Activated naive CD8-positive, alpha-beta T cell (primary cell): ENCODE data around the gene SYDE2.
A peak's percentile ranks its signal among the peaks of the same experiment; 100 is the strongest.
"Not testable (repeated sequence)": the region's sequence is repeated elsewhere in the genome, so short reads cannot be mapped to it uniquely, and the experiment has no call there.

Experiments used
- H3K27ac Mint-ChIP-seq: one replicate; pipeline ENCODE4 v1.8.0; 2021; ENCODE audit warnings: mixed read lengths
- H3K27me3 Mint-ChIP-seq: one replicate; pipeline ENCODE4 v1.8.0; 2021; ENCODE audit warnings: mixed read lengths
- H3K36me3 Mint-ChIP-seq: one replicate; pipeline ENCODE4 v1.8.0; 2021; ENCODE audit warnings: mixed read lengths
- H3K4me1 Mint-ChIP-seq: one replicate; pipeline ENCODE4 v1.8.0; 2021; ENCODE audit warnings: low read depth, mixed read lengths
- H3K4me3 Mint-ChIP-seq: one replicate; pipeline ENCODE4 v1.8.0; 2021; ENCODE audit warnings: mild to moderate bottlenecking, mixed read lengths
- H3K9me3 Mint-ChIP-seq: one replicate; pipeline ENCODE4 v1.8.0; 2021; ENCODE audit warnings: low read depth, mixed read lengths

SYDE2 gene

DNA sequence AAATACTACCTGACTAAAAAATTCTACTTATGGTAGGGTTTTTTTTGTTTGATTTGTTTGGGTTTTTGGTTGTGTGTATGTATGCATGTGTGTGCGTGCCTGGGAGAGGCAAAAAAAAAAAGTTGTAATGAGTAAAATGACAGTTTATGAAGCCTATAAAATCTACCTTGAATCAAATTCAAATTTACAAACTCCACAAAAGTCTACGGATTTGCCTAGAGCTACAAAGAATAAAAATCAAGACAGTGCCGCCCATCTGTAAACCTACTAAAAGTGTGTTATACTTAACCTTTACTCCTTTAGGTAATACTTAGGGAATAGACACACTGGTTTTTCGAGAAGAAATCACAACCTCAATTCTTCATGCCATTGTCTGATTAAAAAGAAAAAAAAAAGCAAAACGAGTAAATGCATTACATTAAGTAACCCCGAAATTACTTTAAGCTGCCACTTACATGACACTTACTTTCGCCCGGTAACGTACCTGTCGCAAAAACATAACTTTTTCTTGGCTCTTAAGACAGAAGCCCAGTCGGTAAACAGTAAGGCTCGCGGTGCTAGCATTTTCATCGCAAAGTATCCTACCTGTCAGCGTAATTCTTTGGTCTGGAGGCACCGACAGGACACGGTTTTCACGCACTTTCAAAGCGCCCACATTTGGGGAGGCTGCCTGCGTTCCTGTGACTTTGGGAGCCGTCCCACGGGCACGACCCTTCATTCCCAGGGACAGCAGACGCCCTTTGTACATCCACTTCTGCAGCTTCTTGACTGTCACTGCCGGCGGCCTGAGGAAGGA lies 951 bp downstream of the SYDE2 start:
- Mint-ChIP-seq H3K4me1 (peaks cover 56% of the 10 kb centered on the region), H3K4me3 (peak overlapping the region; percentile 91), H3K27me3 (no peaks in the 10 kb centered on the region), H3K27ac (peak overlapping the region; percentile 73), H3K9me3 (no peaks in the 10 kb centered on the region), H3K36me3 (no peaks in the 10 kb centered on the region)

- Mint-ChIP-seq H3K9me3 (no peaks in the 10 kb centered on the region), H3K4me3 (peak overlapping the region; percentile 91), H3K4me1 (peaks cover 56% of the 10 kb centered on the region), H3K36me3 (no peaks in the 10 kb centered on the region), H3K27me3 (no peaks in the 10 kb centered on the region), H3K27ac (no peak overlapping the region)
These were observed 2.0 kb downstream of the SYDE2 start for GRCh38 chr1:85198864-85199263.

GRCh38 chr1:85196358-85196757 lies 4.5 kb downstream of the SYDE2 start:
- no peaks in the 10 kb centered on the region for H3K9me3 Mint-ChIP-seq
- H3K27ac Mint-ChIP-seq: no peak overlapping the region
- H3K36me3 Mint-ChIP-seq: no peaks in the 10 kb centered on the region
- no peaks in the 10 kb centered on the region for H3K27me3 Mint-ChIP-seq
- peaks cover 49% of the 10 kb centered on the region for H3K4me1 Mint-ChIP-seq
- H3K4me3 Mint-ChIP-seq: peak overlapping the region; percentile 2

DNA sequence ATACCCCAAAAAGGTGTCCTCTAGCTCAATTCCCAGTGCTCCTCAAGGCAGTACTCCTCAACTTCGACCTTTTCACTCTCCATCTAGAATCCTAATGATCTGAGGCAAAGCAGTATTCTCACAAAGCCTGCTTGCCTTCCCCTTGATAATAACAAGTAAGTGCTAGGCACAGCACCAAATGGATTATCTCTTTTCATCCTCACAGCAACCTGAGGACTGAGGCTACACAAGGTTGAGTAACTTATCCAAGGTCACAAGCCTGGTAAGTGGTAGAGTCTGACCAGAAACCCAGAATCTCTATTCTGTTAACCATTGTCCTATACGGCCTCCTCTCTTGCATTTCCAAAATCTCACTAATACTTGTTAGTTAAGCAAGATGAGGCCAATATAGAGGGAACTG lies 5.1 kb downstream of the SYDE2 start:
- Mint-ChIP-seq H3K27me3 (no peaks in the 10 kb centered on the region), H3K4me1 (peaks cover 49% of the 10 kb centered on the region), H3K27ac (no peak overlapping the region), H3K36me3 (no peaks in the 10 kb centered on the region), H3K9me3 (no peaks in the 10 kb centered on the region), H3K4me3 (no peak overlapping the region)

GRCh38 chr1:85192129-85192528 lies 8.7 kb downstream of the SYDE2 start:
- peaks cover 27% of the 10 kb centered on the region for H3K4me1 Mint-ChIP-seq
- not testable (repeated sequence) for H3K27ac Mint-ChIP-seq, H3K27me3 Mint-ChIP-seq, H3K9me3 Mint-ChIP-seq, H3K4me3 Mint-ChIP-seq
- H3K36me3 Mint-ChIP-seq: peaks cover 17% of the 10 kb centered on the region

DNA sequence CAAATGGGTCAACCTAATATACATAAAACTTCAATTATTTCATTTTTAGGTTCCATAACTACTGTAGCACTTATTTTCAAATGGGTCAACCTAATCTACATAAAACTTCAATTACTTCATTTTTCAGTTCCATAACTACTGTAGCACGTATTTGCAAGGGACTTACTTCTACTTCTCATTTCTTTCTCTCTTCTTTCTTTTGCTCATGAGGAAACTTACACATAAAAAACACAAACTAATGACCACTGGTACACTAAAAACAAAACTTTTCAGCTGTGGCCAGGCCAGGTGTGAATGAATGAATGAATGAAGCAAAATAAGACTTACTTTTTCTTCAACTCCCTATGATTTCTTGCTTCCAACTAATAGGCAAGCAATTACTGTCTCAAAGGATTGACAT lies 11.7 kb downstream of the SYDE2 start:
- no peak overlapping the region for H3K4me3 Mint-ChIP-seq
- no peaks in the 10 kb centered on the region for H3K27me3 Mint-ChIP-seq
- H3K4me1 Mint-ChIP-seq: peaks cover 15% of the 10 kb centered on the region
- H3K36me3 Mint-ChIP-seq: peaks cover 17% of the 10 kb centered on the region
- H3K9me3 Mint-ChIP-seq: no peaks in the 10 kb centered on the region
- no peak overlapping the region for H3K27ac Mint-ChIP-seq

DNA sequence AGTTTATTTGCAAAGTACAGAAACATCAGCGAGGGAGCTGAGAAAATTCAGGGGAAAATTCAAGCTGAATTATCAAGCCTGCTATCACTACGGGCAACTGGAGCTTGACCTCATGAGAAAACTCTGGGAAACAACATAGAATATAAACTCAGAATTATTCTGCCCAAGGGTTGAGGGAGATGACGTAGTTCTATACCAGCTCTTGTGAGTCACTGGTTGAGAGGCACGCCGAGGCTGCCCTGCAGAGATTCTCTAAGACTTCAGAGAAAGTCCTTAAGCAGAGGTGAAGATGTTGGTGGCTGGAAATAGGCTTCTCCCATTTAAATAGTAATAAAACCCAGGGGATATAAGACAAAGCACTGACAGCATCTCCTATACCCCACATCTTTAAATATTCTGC lies 12.3 kb downstream of the SYDE2 start:
- no peak overlapping the region for H3K4me3 Mint-ChIP-seq
- peaks cover 15% of the 10 kb centered on the region for H3K4me1 Mint-ChIP-seq
- no peaks in the 10 kb centered on the region for H3K9me3 Mint-ChIP-seq
- H3K27ac Mint-ChIP-seq: no peak overlapping the region
- peaks cover 17% of the 10 kb centered on the region for H3K36me3 Mint-ChIP-seq
- no peaks in the 10 kb centered on the region for H3K27me3 Mint-ChIP-seq

DNA sequence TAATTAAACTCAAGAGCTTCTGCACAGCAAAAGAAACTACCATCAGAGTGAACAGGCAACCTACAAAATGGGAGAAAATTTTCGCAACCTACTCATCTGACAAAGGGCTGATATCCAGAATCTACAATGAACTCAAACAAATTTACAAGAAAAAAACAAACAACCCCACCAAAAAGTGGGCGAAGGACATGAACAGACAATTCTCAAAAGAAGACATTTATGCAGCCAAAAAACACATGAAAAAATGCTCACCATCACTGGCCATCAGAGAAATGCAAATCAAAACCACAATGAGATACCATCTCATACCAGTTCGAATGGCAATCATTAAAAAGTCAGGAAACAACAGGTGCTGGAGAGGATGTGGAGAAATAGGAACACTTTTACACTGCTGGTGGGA lies 13.8 kb downstream of the SYDE2 start:
- H3K4me1 Mint-ChIP-seq: peaks cover 10% of the 10 kb centered on the region
- peaks cover 17% of the 10 kb centered on the region for H3K36me3 Mint-ChIP-seq
- not testable (repeated sequence) for H3K27ac Mint-ChIP-seq

DNA sequence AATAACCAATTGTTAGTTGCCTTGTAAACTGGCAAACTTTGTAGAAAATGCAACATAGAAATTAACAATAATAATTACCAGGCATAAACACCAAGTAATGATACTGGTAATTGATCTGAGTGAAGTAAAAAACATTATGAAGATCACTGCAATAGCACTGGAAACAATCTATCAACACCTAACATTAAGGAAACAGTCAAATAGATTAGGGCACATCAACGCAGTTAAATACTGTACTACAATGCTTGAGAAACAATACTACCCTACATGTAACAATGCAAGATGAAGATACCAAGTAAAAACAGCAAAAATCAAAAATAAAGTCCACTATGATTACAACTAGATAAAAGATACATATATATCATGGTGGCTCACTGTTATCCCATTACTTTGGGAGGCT lies 16.6 kb downstream of the SYDE2 start:
- no peaks in the 10 kb centered on the region for H3K9me3 Mint-ChIP-seq
- peaks cover 21% of the 10 kb centered on the region for H3K4me1 Mint-ChIP-seq
- H3K4me3 Mint-ChIP-seq: no peak overlapping the region
- peaks cover 11% of the 10 kb centered on the region for H3K36me3 Mint-ChIP-seq
- H3K27ac Mint-ChIP-seq: no peak overlapping the region
- H3K27me3 Mint-ChIP-seq: no peaks in the 10 kb centered on the region

More for the DNA sequence above, 13.8 kb downstream of the SYDE2 start:
- not testable (repeated sequence) for H3K4me3 Mint-ChIP-seq, H3K27me3 Mint-ChIP-seq, H3K9me3 Mint-ChIP-seq

- H3K4me3 Mint-ChIP-seq: no peak overlapping the region
- H3K36me3 Mint-ChIP-seq: peaks cover 4% of the 10 kb centered on the region
- H3K4me1 Mint-ChIP-seq: peaks cover 23% of the 10 kb centered on the region
- no peak overlapping the region for H3K27ac Mint-ChIP-seq
- H3K9me3 Mint-ChIP-seq: no peaks in the 10 kb centered on the region
- no peaks in the 10 kb centered on the region for H3K27me3 Mint-ChIP-seq
These were observed 18.1 kb downstream of the SYDE2 start for GRCh38 chr1:85182700-85183099.

DNA sequence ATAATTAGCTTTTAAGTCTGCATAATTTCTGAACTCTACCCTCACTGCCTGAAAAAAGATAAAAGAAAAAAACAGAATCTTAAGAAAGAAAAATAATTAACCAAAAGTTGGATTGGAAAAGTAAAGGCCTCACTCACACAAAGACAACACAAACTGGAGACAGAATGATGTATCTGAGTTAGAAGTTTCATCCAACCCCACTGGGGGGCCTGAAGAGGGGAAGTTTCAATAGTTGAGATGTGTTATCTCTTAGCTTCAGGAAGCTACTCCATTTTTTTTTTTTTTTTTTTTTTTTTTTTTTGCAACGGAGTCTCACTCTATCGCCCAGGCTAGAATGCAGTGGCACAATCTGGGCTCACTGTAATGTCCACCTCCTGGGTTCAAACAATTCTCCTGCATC lies 19.9 kb downstream of the SYDE2 start:
- H3K9me3 Mint-ChIP-seq: no peaks in the 10 kb centered on the region
- H3K4me3 Mint-ChIP-seq: peak overlapping the region; percentile 33
- no peak overlapping the region for H3K27ac Mint-ChIP-seq
- H3K4me1 Mint-ChIP-seq: peaks cover 23% of the 10 kb centered on the region
- no peaks in the 10 kb centered on the region for H3K27me3 Mint-ChIP-seq
- peaks cover 14% of the 10 kb centered on the region for H3K36me3 Mint-ChIP-seq

DNA sequence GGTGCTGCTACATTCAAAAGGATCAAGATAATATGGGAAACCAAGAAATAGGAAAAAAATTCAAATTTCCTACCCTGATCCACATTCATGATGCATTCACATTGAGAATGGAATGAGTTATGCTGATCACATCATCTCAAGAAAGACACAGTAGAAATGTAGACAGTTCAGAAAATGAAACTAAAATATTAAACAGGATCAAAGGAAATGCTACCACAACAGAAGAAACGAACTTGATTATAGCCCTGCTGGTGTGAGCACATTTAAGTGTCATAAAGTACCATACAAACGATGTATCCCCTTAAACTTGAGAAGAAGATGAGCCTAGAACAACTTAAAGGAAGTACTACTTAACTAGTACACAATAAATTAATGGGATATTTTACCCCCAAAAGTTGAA lies 21.3 kb downstream of the SYDE2 start:
- Mint-ChIP-seq H3K27me3 (no peaks in the 10 kb centered on the region), H3K27ac (peak overlapping the region; percentile 4), H3K36me3 (peaks cover 16% of the 10 kb centered on the region), H3K9me3 (no peaks in the 10 kb centered on the region), H3K4me1 (peaks cover 22% of the 10 kb centered on the region), H3K4me3 (peak overlapping the region; percentile 57)

DNA sequence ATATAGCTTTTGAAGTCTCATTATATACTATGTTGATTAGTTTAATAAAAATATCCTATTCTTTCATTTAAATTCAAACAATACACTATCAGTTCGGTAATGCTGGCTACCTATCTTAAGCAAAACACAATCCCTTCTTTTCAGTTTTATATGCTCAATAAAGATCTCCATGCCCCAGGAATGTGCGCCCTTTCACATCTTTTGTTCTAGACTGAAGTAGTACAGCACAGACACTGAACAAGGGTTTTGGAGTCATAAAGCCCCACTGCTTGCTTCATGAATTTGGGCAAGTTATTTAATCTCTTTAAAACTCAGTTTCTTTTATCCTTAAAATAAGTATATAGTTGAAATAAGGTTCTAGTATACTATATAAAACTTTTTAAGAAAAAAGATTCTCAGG lies 22.4 kb downstream of the SYDE2 start:
- Mint-ChIP-seq H3K27ac (no peak overlapping the region), H3K4me3 (no peak overlapping the region), H3K4me1 (peaks cover 18% of the 10 kb centered on the region), H3K9me3 (no peaks in the 10 kb centered on the region), H3K27me3 (no peaks in the 10 kb centered on the region), H3K36me3 (peaks cover 22% of the 10 kb centered on the region)

GRCh38 chr1:85174503-85174902 lies 26.3 kb downstream of the SYDE2 start:
- H3K4me1 Mint-ChIP-seq: peaks cover 29% of the 10 kb centered on the region
- no peak overlapping the region for H3K27ac Mint-ChIP-seq
- peaks cover 19% of the 10 kb centered on the region for H3K36me3 Mint-ChIP-seq
- no peaks in the 10 kb centered on the region for H3K27me3 Mint-ChIP-seq
- no peaks in the 10 kb centered on the region for H3K9me3 Mint-ChIP-seq
- H3K4me3 Mint-ChIP-seq: no peak overlapping the region

DNA sequence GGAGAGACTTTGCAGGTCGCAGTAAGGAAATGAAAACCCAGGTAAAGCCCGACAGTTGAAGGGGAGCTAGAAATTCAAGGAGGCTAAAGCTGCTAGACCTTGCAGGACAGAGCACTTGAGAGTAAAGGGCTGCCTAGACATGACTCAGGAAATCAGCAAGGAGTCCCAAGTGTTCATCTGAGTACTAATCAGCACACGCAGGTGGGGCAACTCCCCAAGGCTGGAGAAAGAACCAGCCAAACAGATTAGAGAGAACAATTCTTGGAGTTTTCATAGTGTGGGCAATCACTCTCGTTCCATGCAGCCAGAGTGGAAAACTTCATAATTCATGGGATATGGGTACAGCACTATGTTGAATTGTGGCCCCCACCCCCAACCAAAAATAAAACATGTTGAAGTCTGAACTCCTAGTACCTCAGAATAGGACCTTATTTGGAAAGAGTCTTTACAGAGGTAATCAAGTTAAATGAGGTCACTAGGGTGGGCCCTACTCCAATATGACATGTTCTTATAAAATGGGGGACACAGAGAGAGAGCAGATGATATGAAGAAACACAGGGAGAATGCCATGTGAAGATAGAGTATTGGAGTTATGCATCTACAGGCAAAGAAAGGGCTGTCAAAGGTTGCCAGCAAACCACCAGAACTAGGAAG lies 28.0 kb downstream of the SYDE2 start:
- H3K4me3 Mint-ChIP-seq: no peak overlapping the region
- H3K27ac Mint-ChIP-seq: no peak overlapping the region
- H3K9me3 Mint-ChIP-seq: no peaks in the 10 kb centered on the region
- no peaks in the 10 kb centered on the region for H3K27me3 Mint-ChIP-seq
- H3K36me3 Mint-ChIP-seq: peaks cover 19% of the 10 kb centered on the region
- peaks cover 22% of the 10 kb centered on the region for H3K4me1 Mint-ChIP-seq

DNA sequence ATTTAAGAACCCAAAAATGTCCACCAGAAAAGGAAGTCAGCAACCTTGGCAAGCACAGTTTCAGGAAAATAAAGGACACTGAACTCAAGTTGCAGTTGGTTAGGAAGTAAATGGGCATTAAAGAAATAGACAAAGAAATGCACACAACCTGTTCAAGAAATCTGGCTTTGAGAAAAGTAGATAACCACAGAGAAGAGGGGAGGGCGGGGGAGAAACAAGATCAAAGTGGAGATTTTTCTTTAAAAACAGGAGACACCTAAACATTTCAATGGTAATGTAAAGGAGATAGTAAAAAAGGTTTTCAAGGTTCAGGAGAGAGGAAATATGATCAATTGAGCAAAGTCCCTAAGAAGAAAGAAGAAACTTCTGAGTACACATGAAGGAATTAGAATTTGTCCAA lies 29.1 kb downstream of the SYDE2 start:
- Mint-ChIP-seq H3K27ac (peak overlapping the region; percentile 18), H3K4me3 (no peak overlapping the region), H3K27me3 (no peaks in the 10 kb centered on the region), H3K36me3 (peaks cover 10% of the 10 kb centered on the region), H3K4me1 (peaks cover 22% of the 10 kb centered on the region), H3K9me3 (no peaks in the 10 kb centered on the region)
